Endodermal cell (in vitro differentiated cells): ENCODE results near the gene C9orf50. TPM values are rescaled to one million over a fixed set of nuclear protein-coding genes. Genes with fewer than 3 reads are reported as not detected.
A peak's percentile ranks its signal among the peaks of the same experiment; 100 is the strongest.

Source experiments
- DNase-seq: peaks from one replicate; pipeline ENCODE4 v3.0.0-alpha.2; 2017
- H3K27ac ChIP-seq: 2 replicates; pipeline ENCODE4 v1.5.1; 2013; ENCODE audit warnings: mild to moderate bottlenecking, low read depth, low read length, moderate library complexity
- H3K27me3 ChIP-seq: 2 replicates; pipeline ENCODE4 v1.6.1; 2013; ENCODE audit warnings: mild to moderate bottlenecking, low read length, moderate library complexity; ENCODE audit not compliant: insufficient read depth, control insufficient read depth, poor library complexity, severe bottlenecking
- H3K36me3 ChIP-seq: 2 replicates; pipeline ENCODE4 v1.7.0; 2013; ENCODE audit warnings: mild to moderate bottlenecking, low read length, moderate library complexity; ENCODE audit not compliant: control insufficient read depth, insufficient read depth
- H3K4me1 ChIP-seq: one replicate; pipeline ENCODE4 v1.7.0; 2013; ENCODE audit warnings: low read length; ENCODE audit not compliant: control insufficient read depth, insufficient read depth
- H3K4me3 ChIP-seq: 2 replicates; pipeline ENCODE4 v1.5.1; 2013; ENCODE audit warnings: mild to moderate bottlenecking, low read length, moderate library complexity
- H3K9ac ChIP-seq: 2 replicates; pipeline ENCODE4 v1.6.1; 2013; ENCODE audit warnings: mild to moderate bottlenecking, low read length, moderate library complexity; ENCODE audit not compliant: poor library complexity, severe bottlenecking; ENCODE audit errors: extremely low read depth
- H3K9me3 ChIP-seq: 2 replicates; pipeline ENCODE4 v1.6.1; 2013; ENCODE audit warnings: mild to moderate bottlenecking, low read length, moderate library complexity; ENCODE audit not compliant: control insufficient read depth
- H3K27ac Mint-ChIP-seq: 2 replicates; pipeline ENCODE4 v1.8.0; 2020; ENCODE audit warnings: mixed read lengths
- H3K27me3 Mint-ChIP-seq: 2 replicates; pipeline ENCODE4 v1.8.0; 2021; ENCODE audit warnings: mild to moderate bottlenecking, mixed read lengths; ENCODE audit not compliant: insufficient read depth
- H3K36me3 Mint-ChIP-seq: 2 replicates; pipeline ENCODE4 v1.8.0; 2020; ENCODE audit warnings: low read depth, mixed read lengths
- H3K4me1 Mint-ChIP-seq: 2 replicates; pipeline ENCODE4 v1.8.0; 2020; ENCODE audit warnings: mixed read lengths
- H3K4me3 Mint-ChIP-seq: 2 replicates; pipeline ENCODE4 v1.8.0; 2020; ENCODE audit warnings: mild to moderate bottlenecking, moderate library complexity, mixed read lengths
- H3K9me3 Mint-ChIP-seq: 2 replicates; pipeline ENCODE4 v1.8.0; 2020; ENCODE audit warnings: mild to moderate bottlenecking, mixed read lengths
- CTCF ChIP-seq: fragments of 200-600 bp; sonication (generic); conservative IDR thresholded peaks from 2 replicates; pipeline ENCODE4 v1.5.0; 2021; ENCODE audit warnings: antibody characterized with exemption, mild to moderate bottlenecking
- WGBS, 2 experiments: methylation state at CpG; one replicate each; pipeline versions ENCODE4 v1.1.5 to v1.1.7; 2013; ENCODE audit warnings: missing lambda C conversion rate in 2 of 2, mixed read lengths in 1 of 2; ENCODE audit not compliant: insufficient coverage in 1 of 2, insufficient read length in 1 of 2; 5-methylcytosine and 5-hydroxymethylcytosine counted together
- long read RNA-seq, 4 experiments: library from polyadenylated mRNA in 2 of 4; library from RNA in 1 of 4; library from capped mRNA in 1 of 4; stranded (forward) in 3 of 4; unstranded in 1 of 4; transcript quantifications; one replicate each; pipeline ENCODE4 v2.0.0, GENCODE V29; 2020 to 2021; ENCODE audit warnings: inconsistent platforms in 1 of 4
- polyA plus RNA-seq, 2 experiments: library from polyadenylated mRNA; stranded (reverse); fragments of 50-300 nt; gene quantifications; one replicate each; pipeline ENCODE4 v1.2.3, GENCODE V29; 2013
- total RNA-seq, 2 donors: library from RNA; stranded (reverse); fragmentation: NEBNext Ultra II Directional in 1 of 2; extraction: Animal tissue kit (Norgen Biotek cat#: 25700) in 1 of 2; gene quantifications; 2 replicates in 1 of 2; 3 replicates in 1 of 2; pipeline ENCODE4 v1.2.1, GENCODE V29; 2021

The C9orf50 gene
- total RNA-seq, result not detected
- polyA plus RNA-seq (2013, experiment 1 of 2), result not detected
- not detected for polyA plus RNA-seq (2013, experiment 2 of 2)
- long read RNA-seq, experiment 1, result 0 reads
- long read RNA-seq, experiment 2, result 0 reads
- long read RNA-seq, experiment 3, result 0 reads
- long read RNA-seq, experiment 4, result 0 reads

GRCh38 chr9:129620669-129621295 is at the start of gene C9orf50:
Gene C9orf50, minus strand, starts transcription at chr9:129621101. Its CDS starts 527 bp downstream, at chr9:129620574.
- Histone ChIP-seq H3K9me3 (no peaks in the 10 kb centered on the region), H3K4me1 (no peaks in the 10 kb centered on the region), H3K4me3 (peak within 1 kb of the TSS; percentile 76), H3K9ac (no peak within 1 kb of the TSS), H3K27ac (no peak within 1 kb of the TSS), H3K27me3 (peaks cover 30% of the 10 kb centered on the region), H3K36me3 (no peaks in the 10 kb centered on the region)
- WGBS, 2 experiments, result 37 to 55% methylated on average over 10 to 21 of the region's 21 CpGs
- H3K36me3 Mint-ChIP-seq, result no peaks in the 10 kb centered on the region
- peaks cover 12% of the 10 kb centered on the region for H3K4me1 Mint-ChIP-seq
- peaks cover 38% of the 10 kb centered on the region for H3K27me3 Mint-ChIP-seq
- no peak for DNase-seq
- H3K9me3 Mint-ChIP-seq, result no peaks in the 10 kb centered on the region
- no peak for TF ChIP-seq CTCF
- H3K27ac Mint-ChIP-seq, result no peak within 1 kb of the TSS
- H3K4me3 Mint-ChIP-seq, result peak within 1 kb of the TSS; percentile 47

GRCh38 chr9:129669946-129670345 is 49.0 kb upstream of the C9orf50 start:
- no peaks in the 10 kb centered on the region for H3K4me1 ChIP-seq
- H3K27me3 Mint-ChIP-seq, result peaks cover 18% of the 10 kb centered on the region
- no peak overlapping the region for H3K9ac ChIP-seq
- H3K9me3 ChIP-seq, result no peaks in the 10 kb centered on the region
- no peak overlapping the region for H3K4me3 Mint-ChIP-seq
- peaks cover 20% of the 10 kb centered on the region for H3K27me3 ChIP-seq
- no peak for DNase-seq
- H3K9me3 Mint-ChIP-seq, result no peaks in the 10 kb centered on the region
- H3K4me1 Mint-ChIP-seq, result peaks cover 4% of the 10 kb centered on the region
- H3K4me3 ChIP-seq, result no peak overlapping the region
- H3K27ac Mint-ChIP-seq, result no peak overlapping the region
- H3K27ac ChIP-seq, result no peak overlapping the region
- H3K36me3 Mint-ChIP-seq, result no peaks in the 10 kb centered on the region
- 88 to 89% methylated on average over 13 of the region's 13 CpGs for whole genome bisulfite sequencing, 2 experiments
- no peaks in the 10 kb centered on the region for H3K36me3 ChIP-seq
- no peak for TF ChIP-seq CTCF

- Histone ChIP-seq H3K27ac (no peak overlapping the region), H3K4me1 (no peaks in the 10 kb centered on the region), H3K36me3 (no peaks in the 10 kb centered on the region), H3K4me3 (no peak overlapping the region), H3K9me3 (no peaks in the 10 kb centered on the region), H3K27me3 (peaks cover 26% of the 10 kb centered on the region), H3K9ac (no peak overlapping the region)
- 85 to 88% methylated on average over 13 to 17 of the region's 17 CpGs for WGBS, 2 experiments
- no peaks in the 10 kb centered on the region for H3K36me3 Mint-ChIP-seq
- peaks cover 7% of the 10 kb centered on the region for H3K4me1 Mint-ChIP-seq
- no peak for DNase-seq
- H3K9me3 Mint-ChIP-seq, result no peaks in the 10 kb centered on the region
- no peak overlapping the region for H3K27ac Mint-ChIP-seq
- H3K4me3 Mint-ChIP-seq, result no peak overlapping the region
- no peak for TF ChIP-seq CTCF
- H3K27me3 Mint-ChIP-seq, result peaks cover 24% of the 10 kb centered on the region
Measured at GRCh38 chr9:129669141-129669718, 48.3 kb upstream of the C9orf50 start.
